ENCODE data around the gene FHIT.

DNA sequence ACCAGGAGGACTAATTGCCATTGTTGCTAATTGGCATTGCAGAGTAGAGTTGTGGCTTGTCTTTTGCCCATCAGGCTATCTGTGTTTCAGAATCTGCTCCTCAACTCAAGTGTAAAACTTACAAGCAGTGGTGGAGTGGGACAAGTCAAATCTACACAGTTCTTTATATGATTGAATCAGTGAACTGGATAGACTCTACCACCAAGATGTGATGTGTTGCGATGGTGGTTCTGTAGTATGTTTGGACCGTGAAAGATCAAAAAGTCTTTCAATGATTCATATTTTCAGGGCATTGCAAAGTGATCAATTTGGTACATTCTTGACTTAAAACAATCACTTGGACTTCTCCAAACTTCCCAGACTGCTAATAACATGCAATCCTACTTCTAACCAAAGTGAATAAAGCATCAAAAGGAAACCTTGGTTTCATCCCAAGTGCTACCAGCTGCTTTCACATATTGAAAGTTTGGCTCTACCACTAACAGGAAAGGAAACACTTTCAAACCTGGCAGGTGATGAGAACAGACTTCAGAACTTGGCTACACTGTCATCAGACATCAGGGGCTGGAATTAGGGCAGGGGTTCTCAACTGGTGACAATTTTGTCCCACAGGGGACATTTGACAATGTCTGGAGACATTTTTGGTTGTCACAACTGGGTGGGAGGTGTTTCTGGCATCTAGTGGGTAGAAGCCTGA is 1356.7 kb downstream of the FHIT start:
- no peak for TF ChIP-seq CTCF (IDR thresholded peaks at IDR 0.05)
- TF ChIP-seq EP300 (IDR thresholded peaks at IDR 0.05; ENCODE audit: low read depth): no peak

All from transverse colon (tissue), 3 donors.